Ovary (tissue), 3 donors: ENCODE data around the gene CEP131.

Source experiments
- CTCF ChIP-seq, 3 donors: fragments of 450-650 bp in 2 of 3; fragments of 200-600 bp in 1 of 3; IDR thresholded peaks; one replicate each; pipeline versions ENCODE4 v1.5.1 to v1.8.0; 2016 to 2022; ENCODE audit warnings: antibody characterized with exemption in 3 of 3, mild to moderate bottlenecking in 1 of 3
- EP300 ChIP-seq: sonication (generic); formaldehyde crosslinking; IDR thresholded peaks from one replicate; pipeline ENCODE4 v1.6.1; 2017; ENCODE audit warnings: antibody characterized with exemption
- POLR2A ChIP-seq: fragments of 450-650 bp; IDR thresholded peaks from one replicate; pipeline ENCODE4 v1.6.1; 2017; ENCODE audit warnings: antibody characterized with exemption, mild to moderate bottlenecking, moderate library complexity
- donor health status: DM: no; HTN: no; CAD: no.

DNA sequence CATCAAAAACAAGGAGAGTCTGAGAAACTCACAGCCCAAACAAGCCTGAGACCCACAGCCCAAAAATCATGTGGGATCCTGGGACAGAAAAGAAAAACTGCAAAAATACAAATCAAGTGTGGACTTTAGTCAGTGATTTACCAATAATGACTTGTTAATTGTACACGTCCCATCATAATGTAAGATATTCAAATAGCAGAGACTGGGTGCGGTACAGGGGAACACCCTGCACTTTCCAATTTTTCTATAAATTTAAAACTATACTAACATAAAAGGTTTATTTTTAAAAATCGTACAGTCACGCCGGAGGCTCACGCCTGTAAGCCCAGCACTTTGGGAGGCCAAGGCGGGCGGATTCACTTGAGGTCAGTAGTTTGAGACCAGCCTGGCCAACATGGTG is 8.8 kb downstream of the CEP131 start:
- TF ChIP-seq POLR2A (no peak), CTCF (IDR thresholded peaks at IDR 0.05) (no peak), EP300 (no peak)
